Measurements from ENCODE around the gene CALU. TPM values are rescaled to one million over a fixed set of nuclear protein-coding genes. Genes with fewer than 3 reads are reported as not detected.

CALU gene
- total RNA-seq, 1 experiment from 2014 or later: 169 TPM

- Histone ChIP-seq H3K9ac (ENCODE audit: low read length) (no peak overlapping the region), H3K4me3 (ENCODE audit: low read length) (no peak overlapping the region), H3F3A (ENCODE audit: low read length, unreplicated experiment) (no peaks in the 10 kb centered on the region), H3K27me3 (ENCODE audit: low read length) (no peaks in the 10 kb centered on the region), H2AFZ (ENCODE audit: low read length) (no peak overlapping the region), H4K20me1 (ENCODE audit: low read length) (no peaks in the 10 kb centered on the region), H3K4me2 (ENCODE audit: low read length) (no peak overlapping the region), H3K4me1 (ENCODE audit: insufficient read depth, low read length) (no peaks in the 10 kb centered on the region), H3K9me2 (replicated peaks; ENCODE audit: low read length) (no peaks in the 10 kb centered on the region), H3K27ac (ENCODE audit: low read length) (no peak overlapping the region), H3K79me2 (ENCODE audit: low read length) (no peaks in the 10 kb centered on the region), H3K9me3 (ENCODE audit: low read length) (no peaks in the 10 kb centered on the region), H3K36me3 (ENCODE audit: low read depth, low read length) (no peaks in the 10 kb centered on the region)
- no peak for ATAC-seq
- ChIA-PET CTCF (no interaction called here), POLR2A (ENCODE audit: unreplicated experiment) (no interaction called here)
- no TSS peak for BruUV-seq (replicated peaks)
- TF ChIP-seq EZH2 (IDR thresholded peaks at IDR 0.05; ENCODE audit: low read length, unreplicated experiment) (no peak), CTCF (conservative IDR thresholded peaks at IDR 0.05; ENCODE audit: low read depth, low read length) (no peak), EZH2phosphoT487 (IDR thresholded peaks at IDR 0.05; ENCODE audit: borderline replicate concordance, low read length) (no peak)
- intact Hi-C loops (cut with micrococcal nuclease): no loop called here
- no peak for DNase-seq
These were observed 71.8 kb downstream of the CALU start for GRCh38 chr7:128810997-128811396.

GRCh38 chr7:128811631-128812430 lies 72.7 kb downstream of the CALU start:
- Histone ChIP-seq H3K9ac (ENCODE audit: low read length) (no peak overlapping the region), H3K4me2 (ENCODE audit: low read length) (no peak overlapping the region), H3K4me3 (ENCODE audit: low read length) (no peak overlapping the region), H3K9me2 (replicated peaks; ENCODE audit: low read length) (no peaks in the 10 kb centered on the region), H2AFZ (ENCODE audit: low read length) (no peak overlapping the region), H3K27ac (ENCODE audit: low read length) (no peak overlapping the region), H3K4me1 (ENCODE audit: insufficient read depth, low read length) (no peaks in the 10 kb centered on the region), H3K36me3 (ENCODE audit: low read depth, low read length) (no peaks in the 10 kb centered on the region), H3K79me2 (ENCODE audit: low read length) (no peaks in the 10 kb centered on the region), H4K20me1 (ENCODE audit: low read length) (no peaks in the 10 kb centered on the region), H3K27me3 (ENCODE audit: low read length) (no peaks in the 10 kb centered on the region), H3K9me3 (ENCODE audit: low read length) (no peaks in the 10 kb centered on the region), H3F3A (ENCODE audit: low read length, unreplicated experiment) (no peaks in the 10 kb centered on the region)
- TF ChIP-seq CTCF (conservative IDR thresholded peaks at IDR 0.05; ENCODE audit: low read depth, low read length) (no peak), EZH2phosphoT487 (IDR thresholded peaks at IDR 0.05; ENCODE audit: borderline replicate concordance, low read length) (no peak), EZH2 (IDR thresholded peaks at IDR 0.05; ENCODE audit: low read length, unreplicated experiment) (no peak)
- ChIA-PET POLR2A (ENCODE audit: unreplicated experiment) (no interaction called here), CTCF (no interaction called here)
- intact Hi-C loops (cut with micrococcal nuclease): no loop called here
- no peak for ATAC-seq
- BruUV-seq (replicated peaks): no TSS peak
- DNase-seq: no peak

GRCh38 chr7:128812514-128813168 lies 73.5 kb downstream of the CALU start:
- Histone ChIP-seq H3K4me1 (ENCODE audit: insufficient read depth, low read length) (no peaks in the 10 kb centered on the region), H3K27me3 (ENCODE audit: low read length) (no peaks in the 10 kb centered on the region), H3F3A (ENCODE audit: low read length, unreplicated experiment) (no peaks in the 10 kb centered on the region), H3K4me3 (ENCODE audit: low read length) (no peak overlapping the region), H4K20me1 (ENCODE audit: low read length) (no peaks in the 10 kb centered on the region), H3K9me3 (ENCODE audit: low read length) (no peaks in the 10 kb centered on the region), H3K9ac (ENCODE audit: low read length) (no peak overlapping the region), H3K9me2 (replicated peaks; ENCODE audit: low read length) (no peaks in the 10 kb centered on the region), H3K4me2 (ENCODE audit: low read length) (no peak overlapping the region), H2AFZ (ENCODE audit: low read length) (no peak overlapping the region), H3K27ac (ENCODE audit: low read length) (no peak overlapping the region), H3K36me3 (ENCODE audit: low read depth, low read length) (no peaks in the 10 kb centered on the region), H3K79me2 (ENCODE audit: low read length) (no peaks in the 10 kb centered on the region)
- intact Hi-C loops (cut with micrococcal nuclease): no loop called here
- no TSS peak for BruUV-seq (replicated peaks)
- no peak for TF ChIP-seq EZH2phosphoT487 (IDR thresholded peaks at IDR 0.05; ENCODE audit: borderline replicate concordance, low read length)
- TF ChIP-seq CTCF (conservative IDR thresholded peaks at IDR 0.05; ENCODE audit: low read depth, low read length): no peak
- TF ChIP-seq EZH2 (IDR thresholded peaks at IDR 0.05; ENCODE audit: low read length, unreplicated experiment): no peak
- CTCF ChIA-PET: no interaction called here
- POLR2A ChIA-PET (ENCODE audit: unreplicated experiment): no interaction called here
- DNase-seq (no peak), ATAC-seq (no peak)

Data from PC-3 (cell line).